Suprapubic skin (tissue), 4 donors: ENCODE results near the gene NF1. TPM values are rescaled to one million over a fixed set of nuclear protein-coding genes. Genes with fewer than 3 reads are reported as not detected.
"Not testable (repeated sequence)": the region's sequence is repeated elsewhere in the genome, so short reads cannot be mapped to it uniquely, and the experiment has no call there.

Source experiments
- DNase-seq, 2 donors: peaks; one replicate each; pipeline ENCODE4 v3.0.0-alpha.2; 2019; ENCODE audit warnings: low spot score in 2 of 2
- H3K27ac ChIP-seq: fragments of 200-600 bp; sonication (generic); one replicate; pipeline ENCODE4 v1.5.1; 2019
- H3K27me3 ChIP-seq: fragments of 200-600 bp; sonication (generic); one replicate; pipeline ENCODE4 v1.5.1; 2019
- H3K36me3 ChIP-seq: fragments of 200-600 bp; sonication (generic); one replicate; pipeline ENCODE4 v1.5.1; 2019
- H3K4me1 ChIP-seq: fragments of 200-600 bp; sonication (generic); one replicate; pipeline ENCODE4 v1.5.1; 2019
- H3K4me3 ChIP-seq: fragments of 200-600 bp; sonication (generic); one replicate; pipeline ENCODE4 v1.5.1; 2019; ENCODE audit warnings: mild to moderate bottlenecking
- H3K9me3 ChIP-seq: fragments of 200-600 bp; sonication (generic); one replicate; pipeline ENCODE4 v1.5.1; 2019
- CTCF ChIP-seq, 2 donors: fragments of 200-600 bp in 1 of 2; fragments of 450-650 bp in 1 of 2; sonication (generic) in 1 of 2; IDR thresholded peaks; one replicate each; pipeline ENCODE4 v1.5.1; 2016 to 2019; ENCODE audit warnings: antibody characterized with exemption in 2 of 2, mild to moderate bottlenecking in 1 of 2, moderate library complexity in 1 of 2
- EP300 ChIP-seq: sonication (generic); formaldehyde crosslinking; IDR thresholded peaks from one replicate; pipeline ENCODE4 v1.6.1; 2017; ENCODE audit warnings: antibody characterized with exemption
- POLR2A ChIP-seq, 2 donors: fragments of 450-650 bp; IDR thresholded peaks; one replicate each; pipeline ENCODE4 v1.6.1; 2017; ENCODE audit warnings: antibody characterized with exemption in 2 of 2, mild to moderate bottlenecking in 2 of 2, moderate library complexity in 2 of 2
- POLR2AphosphoS5 ChIP-seq, 3 donors: sonication (generic); formaldehyde crosslinking; IDR thresholded peaks; one replicate each; pipeline ENCODE4 v1.6.1; 2017; ENCODE audit warnings: antibody characterized with exemption in 3 of 3
- WGBS: methylation state at CpG from one replicate; pipeline ENCODE4 v1.1.5; 2018; 5-methylcytosine and 5-hydroxymethylcytosine counted together
- total RNA-seq, 4 donors: library from RNA; depleted of rRNA; stranded (reverse); fragments of >200 nt; gene quantifications; one replicate each; pipeline ENCODE4 v1.1.0, GENCODE V29; 2016

NF1 gene
- total RNA-seq, 4 donors from 2014 or later: 32.3 to 113 (median 45.4) TPM

DNA sequence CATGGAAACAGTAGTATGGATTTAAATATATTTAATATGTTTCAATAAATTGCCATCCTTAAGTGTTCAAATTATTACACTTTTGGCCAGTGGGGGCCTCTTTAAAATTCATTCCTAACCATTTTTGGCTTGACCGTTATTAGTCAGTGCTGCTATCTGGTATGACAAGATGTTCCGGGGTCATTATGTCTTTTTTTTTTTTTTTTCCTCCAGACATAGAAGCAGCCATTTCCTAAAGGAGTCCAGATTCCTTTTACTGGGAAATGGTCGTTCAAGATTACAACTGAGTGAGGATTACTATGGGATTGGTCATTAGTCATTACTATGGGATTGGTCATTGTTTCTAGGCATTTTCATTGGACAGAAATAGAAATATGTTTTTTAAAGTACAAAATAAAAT is 53.4 kb downstream of the NF1 start:
- Histone ChIP-seq H3K9me3 (no peaks in the 10 kb centered on the region), H3K27me3 (no peaks in the 10 kb centered on the region), H3K4me3 (no peak overlapping the region), H3K36me3 (peaks cover 6% of the 10 kb centered on the region), H3K4me1 (no peaks in the 10 kb centered on the region), H3K27ac (no peak overlapping the region)
- WGBS: 82% methylated on average over 3 of the region's 3 CpGs
- no peak for TF ChIP-seq POLR2AphosphoS5 (IDR thresholded peaks at IDR 0.05)
- no peak for TF ChIP-seq POLR2A (IDR thresholded peaks at IDR 0.05)
- no peak for TF ChIP-seq EP300
- TF ChIP-seq CTCF (IDR thresholded peaks at IDR 0.05): no peak
- DNase-seq: no peak

GRCh38 chr17:31152271-31152670 is 57.5 kb downstream of the NF1 start:
- no peaks in the 10 kb centered on the region for H3K9me3 ChIP-seq
- WGBS: 92% methylated on average over 1 of the region's 1 CpG
- DNase-seq: no peak
- no peaks in the 10 kb centered on the region for H3K27me3 ChIP-seq
- H3K27ac ChIP-seq: no peak overlapping the region
- H3K4me3 ChIP-seq: no peak overlapping the region
- TF ChIP-seq EP300 (no peak), POLR2A (IDR thresholded peaks at IDR 0.05) (no peak), POLR2AphosphoS5 (IDR thresholded peaks at IDR 0.05) (no peak), CTCF (IDR thresholded peaks at IDR 0.05) (no peak)
- no peaks in the 10 kb centered on the region for H3K4me1 ChIP-seq
- H3K36me3 ChIP-seq: peaks cover 5% of the 10 kb centered on the region

- no peaks in the 10 kb centered on the region for H3K4me1 ChIP-seq
- DNase-seq: no peak
- H3K36me3 ChIP-seq: peaks cover 14% of the 10 kb centered on the region
- no peak overlapping the region for H3K27ac ChIP-seq
- H3K9me3 ChIP-seq: no peaks in the 10 kb centered on the region
- WGBS: 45% methylated on average over 1 of the region's 1 CpG
- no peak for TF ChIP-seq CTCF (IDR thresholded peaks at IDR 0.05)
- no peaks in the 10 kb centered on the region for H3K27me3 ChIP-seq
- no peak overlapping the region for H3K4me3 ChIP-seq
These were observed 60.5 kb downstream of the NF1 start for GRCh38 chr17:31155208-31155810.

DNA sequence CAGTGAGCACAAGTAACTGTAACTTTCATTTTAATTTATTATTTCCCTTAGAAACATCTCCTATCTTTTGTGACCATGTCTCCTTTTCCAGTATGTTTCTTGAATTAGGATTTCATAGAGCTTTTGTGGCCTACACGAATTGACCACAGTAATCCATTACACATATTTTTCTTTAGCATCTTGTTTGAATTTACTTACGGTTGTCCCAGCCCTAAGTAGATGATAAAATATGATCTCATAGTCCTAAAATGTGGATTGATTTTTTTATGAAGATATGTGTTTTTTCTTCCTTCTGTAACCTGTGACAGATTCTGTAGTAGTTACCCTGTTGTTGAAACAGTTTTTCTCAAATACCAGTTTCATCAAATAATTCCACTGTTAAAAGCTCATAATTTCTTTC is 61.5 kb downstream of the NF1 start:
- Histone ChIP-seq H3K4me1 (no peaks in the 10 kb centered on the region), H3K27ac (no peak overlapping the region), H3K36me3 (peaks cover 14% of the 10 kb centered on the region), H3K4me3 (no peak overlapping the region), H3K9me3 (no peaks in the 10 kb centered on the region), H3K27me3 (no peaks in the 10 kb centered on the region)
- DNase-seq: no peak
- no peak for TF ChIP-seq CTCF (IDR thresholded peaks at IDR 0.05)
- no peak for TF ChIP-seq EP300
- TF ChIP-seq POLR2A (IDR thresholded peaks at IDR 0.05): no peak
- TF ChIP-seq POLR2AphosphoS5 (IDR thresholded peaks at IDR 0.05): no peak
- 80% methylated on average over 2 of the region's 2 CpGs for WGBS

- DNase-seq, H3K4me1 ChIP-seq, H3K4me3 ChIP-seq, H3K27me3 ChIP-seq, H3K9me3 ChIP-seq, H3K27ac ChIP-seq: not testable (repeated sequence)
- WGBS: 98% methylated on average over 6 of the region's 6 CpGs
- H3K36me3 ChIP-seq: peaks cover 14% of the 10 kb centered on the region
These were observed 62.1 kb downstream of the NF1 start for GRCh38 chr17:31156864-31157263.

- no peak for DNase-seq
- H3K4me1 ChIP-seq: no peaks in the 10 kb centered on the region
- H3K36me3 ChIP-seq: peaks cover 22% of the 10 kb centered on the region
- H3K27me3 ChIP-seq: no peaks in the 10 kb centered on the region
- no peak overlapping the region for H3K4me3 ChIP-seq
- WGBS: 75% methylated on average over 1 of the region's 1 CpG
- no peak overlapping the region for H3K27ac ChIP-seq
- no peaks in the 10 kb centered on the region for H3K9me3 ChIP-seq
- TF ChIP-seq CTCF (IDR thresholded peaks at IDR 0.05) (no peak), POLR2AphosphoS5 (IDR thresholded peaks at IDR 0.05) (no peak), EP300 (no peak), POLR2A (IDR thresholded peaks at IDR 0.05) (no peak)
These were observed 64.1 kb downstream of the NF1 start for GRCh38 chr17:31158746-31159377.
